A549 (cell line): ENCODE results near the gene EPOP. TPM values are rescaled to one million over a fixed set of nuclear protein-coding genes. Genes with fewer than 3 reads are reported as not detected.

Experiments
- ATAC-seq, 2 experiments: fragments of 200-7000 bp in 1 of 2; fragments of >200 bp in 1 of 2; cut with Nextera tagmentation in 1 of 2; cut with Tn5 transposase in 1 of 2; 3 replicates each; pipeline versions ENCODE4 v1.8.0 to v1.9.1; 2018 to 2020; ENCODE audit warnings: mild to moderate bottlenecking in 1 of 2, moderate library complexity in 1 of 2
- CTCF ChIA-PET: fragments of 300-600 bp; sonication (Branson Sonifier 250); formaldehyde crosslinking; extraction: SDS; loops from one replicate; lab custom pipeline; 2021; ENCODE audit warnings: antibody characterized with exemption, inconsistent platforms; lab: Yijun Ruan, JAX
- POLR2A ChIA-PET: fragments of 350-600 bp; formaldehyde crosslinking; extraction: SDS; loops from one replicate; lab custom pipeline; 2021; ENCODE audit warnings: antibody characterized with exemption, inconsistent platforms; lab: Yijun Ruan, JAX
- DNase-seq, 2 experiments: peaks; one replicate each; pipeline versions ENCODE4 v3.0.0 to v3.0.0-alpha.2; 2011 to 2016; ENCODE audit warnings: low read depth in 1 of 2, low spot score in 1 of 2
- FAIRE-seq: peaks from 2 replicates; lab custom pipeline; 2011; peaks lifted over from hg19 to GRCh38; lab: Jason Lieb, UNC
- H3K27ac ChIP-seq, 2 experiments: fragments of >200 bp; sonication (Bioruptor Twin); formaldehyde crosslinking; 3 replicates each; pipeline ENCODE4 v1.5.1; 2016 to 2017
- H3K4me1 ChIP-seq: fragments of >200 bp; sonication (Bioruptor Twin); formaldehyde crosslinking; 3 replicates; pipeline ENCODE4 v1.6.1; 2016
- H3K4me2 ChIP-seq: fragments of >200 bp; sonication (Bioruptor Twin); formaldehyde crosslinking; 3 replicates; pipeline ENCODE4 v1.6.1; 2016
- H3K4me3 ChIP-seq: fragments of >200 bp; sonication (Bioruptor Twin); formaldehyde crosslinking; 3 replicates; pipeline ENCODE4 v1.5.1; 2016
- H3K9me3 ChIP-seq: fragments of >200 bp; sonication (Bioruptor Twin); formaldehyde crosslinking; 3 replicates; pipeline ENCODE4 v1.6.1; 2016
- BCL3 ChIP-seq: fragments of >200 bp; sonication (Bioruptor Twin); formaldehyde crosslinking; IDR thresholded peaks from 3 replicates; pipeline ENCODE4 v1.6.1; 2016
- CBX2 ChIP-seq: fragments of 200-600 bp; sonication (generic); IDR thresholded peaks from 2 replicates; pipeline ENCODE4 v1.6.1; 2016; ENCODE audit warnings: low read depth, mild to moderate bottlenecking, borderline replicate concordance
- CEBPB ChIP-seq, 2 experiments: fragments of >200 bp in 1 of 2; sonication (Bioruptor Twin) in 1 of 2; formaldehyde crosslinking in 1 of 2; IDR thresholded peaks; 2 replicates each; pipeline ENCODE4 v1.6.1; 2012 to 2016
- CHD2 ChIP-seq: fragments of 150-350 bp; IDR thresholded peaks from 2 replicates; pipeline ENCODE4 v1.6.1; 2014; ENCODE audit warnings: low read length; ENCODE audit not compliant: partially characterized antibody
- E2F6 ChIP-seq: IDR thresholded peaks from 2 replicates; pipeline ENCODE4 v1.6.1; 2012; ENCODE audit warnings: low read depth, borderline replicate concordance
- EP300 ChIP-seq, 2 experiments: fragments of >200 bp; sonication (Bioruptor Twin); formaldehyde crosslinking; IDR thresholded peaks; 2 replicates in 1 of 2; 3 replicates in 1 of 2; pipeline ENCODE4 v1.6.1; 2016 to 2017
- ESRRA ChIP-seq: fragments of 150-350 bp; IDR thresholded peaks from 2 replicates; pipeline ENCODE4 v1.6.1; 2014; ENCODE audit warnings: mild to moderate bottlenecking, low read length, borderline replicate concordance
- FOSB ChIP-seq: fragments of 250-450 bp; sonication (Bioruptor Pico); IDR thresholded peaks from 2 replicates; pipeline ENCODE4 v1.5.0; 2020; ENCODE audit warnings: mild to moderate bottlenecking, moderate library complexity
- FOXS1 ChIP-seq: fragments of 250-450 bp; sonication (Bioruptor Pico); IDR thresholded peaks from 2 replicates; pipeline ENCODE4 v1.5.0; 2020; ENCODE audit warnings: mild to moderate bottlenecking, moderate library complexity
- GATA3 ChIP-seq: IDR thresholded peaks from 2 replicates; pipeline ENCODE4 v1.6.1; 2012; ENCODE audit warnings: borderline replicate concordance
- HOXA7 ChIP-seq: fragments of 250-450 bp; sonication (Bioruptor Pico); IDR thresholded peaks from 2 replicates; pipeline ENCODE4 v1.5.0; 2020; ENCODE audit warnings: mild to moderate bottlenecking, moderate library complexity
- HOXB13 ChIP-seq: fragments of 250-450 bp; sonication (Bioruptor Pico); IDR thresholded peaks from 2 replicates; pipeline ENCODE4 v1.5.0; 2020; ENCODE audit warnings: low read depth, mild to moderate bottlenecking, moderate library complexity
- HOXB5 ChIP-seq: fragments of 250-450 bp; sonication (Bioruptor Pico); IDR thresholded peaks from 2 replicates; pipeline ENCODE4 v1.5.0; 2020; ENCODE audit warnings: mild to moderate bottlenecking, moderate library complexity
- JUN ChIP-seq, 2 experiments: fragments of >200 bp; sonication (Bioruptor Twin); formaldehyde crosslinking; IDR thresholded peaks; 2 replicates in 1 of 2; 3 replicates in 1 of 2; pipeline ENCODE4 v1.6.1; 2016 to 2017
- JUNB ChIP-seq: fragments of >200 bp; sonication (Bioruptor Twin); formaldehyde crosslinking; IDR thresholded peaks from 2 replicates; pipeline ENCODE4 v1.6.1; 2016
- MAFK ChIP-seq: fragments of 450-650 bp; IDR thresholded peaks from 2 replicates; pipeline ENCODE4 v1.6.1; 2014; ENCODE audit not compliant: partially characterized antibody
- MYC ChIP-seq: IDR thresholded peaks from 2 replicates; pipeline ENCODE4 v1.6.1; 2012; ENCODE audit warnings: mild to moderate bottlenecking, inconsistent platforms, low read length, improper control_type of control experiment, borderline replicate concordance
- NFE2L2 ChIP-seq: fragments of 150-350 bp; conservative IDR thresholded peaks from 2 replicates; pipeline ENCODE4 v1.6.1; 2014; ENCODE audit warnings: low read length
- PBX3 ChIP-seq: IDR thresholded peaks from 2 replicates; pipeline ENCODE4 v1.6.1; 2012
- PHF8 ChIP-seq: fragments of 200-600 bp; sonication (generic); IDR thresholded peaks from 2 replicates; pipeline ENCODE4 v1.6.1; 2016; ENCODE audit warnings: low read depth, mild to moderate bottlenecking, antibody characterized with exemption, moderate library complexity, borderline replicate concordance
- POLR2AphosphoS2 ChIP-seq: conservative IDR thresholded peaks from 2 replicates; pipeline ENCODE4 v1.6.1; 2012; ENCODE audit warnings: low read length, improper control_type of control experiment, inconsistent platforms
- RAD21 ChIP-seq, 2 experiments: fragments of >200 bp in 1 of 2; sonication (Bioruptor Twin) in 1 of 2; formaldehyde crosslinking in 1 of 2; IDR thresholded peaks in 1 of 2; conservative IDR thresholded peaks in 1 of 2; 2 replicates in 1 of 2; 3 replicates in 1 of 2; pipeline ENCODE4 v1.6.1; 2012 to 2018; ENCODE audit warnings: inconsistent platforms in 1 of 2
- RARB ChIP-seq: fragments of 250-450 bp; sonication (Bioruptor Pico); IDR thresholded peaks from 2 replicates; pipeline ENCODE4 v1.8.0; 2021; ENCODE audit warnings: mild to moderate bottlenecking, moderate library complexity
- RCOR1 ChIP-seq: fragments of 150-350 bp; IDR thresholded peaks from 2 replicates; pipeline ENCODE4 v1.6.1; 2014; ENCODE audit warnings: antibody characterized with exemption, low read length, low read depth
- SMC3 ChIP-seq: fragments of >200 bp; sonication (Bioruptor Twin); formaldehyde crosslinking; IDR thresholded peaks from 3 replicates; pipeline ENCODE4 v1.6.1; 2018; ENCODE audit warnings: inconsistent platforms
- TFCP2L1 ChIP-seq: fragments of 250-450 bp; sonication (Bioruptor Pico); IDR thresholded peaks from 2 replicates; pipeline ENCODE4 v1.5.0; 2021; ENCODE audit warnings: mild to moderate bottlenecking
- WGBS: methylation state at CpG from one replicate; pipeline ENCODE4 v1.1.6; 2017; ENCODE audit errors: missing lambda C conversion rate; 5-methylcytosine and 5-hydroxymethylcytosine counted together
- polyA plus RNA-seq, 4 experiments: library from polyadenylated mRNA; depleted of rRNA in 3 of 4; stranded (reverse); fragments of >200 nt; fragmentation: RNase III in 1 of 4; extraction: RNeasy Plus Mini Kit Qiagen cat#74134 plus additional on column Dnase treatment in 1 of 4; gene quantifications; 2 replicates in 3 of 4; 3 replicates in 1 of 4; pipeline ENCODE4 v1.2.3, GENCODE V29; 2011 to 2017

Gene EPOP
- polyA plus RNA-seq, 2 of the 4 experiments (the other 2 are of a cell fraction), result 5.1 to 12.1 TPM

GRCh38 chr17:38672788-38673706, 1.7 kb downstream of the EPOP start:
- TF ChIP-seq E2F6, result no peak
- no peak for TF ChIP-seq JUN (IDR thresholded peaks at IDR 0.05)
- TF ChIP-seq GATA3, result no peak
- TF ChIP-seq BCL3, result no peak
- TF ChIP-seq PBX3, result no peak
- TF ChIP-seq POLR2AphosphoS2, result no peak
- no peak for TF ChIP-seq MAFK
- TF ChIP-seq EP300 (IDR thresholded peaks at IDR 0.05), result no peak
- TF ChIP-seq CEBPB (IDR thresholded peaks at IDR 0.05), result no peak
- TF ChIP-seq RCOR1, result no peak
- no peak for TF ChIP-seq RARB
- no peak for TF ChIP-seq HOXB13 (CRISPR knock-in tag)
- TF ChIP-seq CBX2, result no peak
- no peak for TF ChIP-seq FOXS1 (CRISPR knock-in tag)
- TF ChIP-seq TFCP2L1 (CRISPR knock-in tag), result no peak
- TF ChIP-seq, all 56 proteins: peak for 0
- no peaks in the 10 kb centered on the region for H3K9me3 ChIP-seq
- H3K27ac ChIP-seq, result peak overlapping the region in 1 of 2 experiments; percentile 92; a peak in 3 of 6 replicates
- DNase-seq (no peak), FAIRE-seq (no peak), ATAC-seq (no peak)
- WGBS, result 81% methylated on average over 38 of the region's 46 CpGs
- ChIA-PET CTCF (interaction anchor here (0.7 to 12.7 kb wide), 7 partner anchors 11 to 181 kb away, joined by 3 to 207 read pairs (median 13); partner anchors contain the start of gene SRCIN1), POLR2A (no interaction called here)
- peaks cover 41% of the 10 kb centered on the region for H3K4me1 ChIP-seq
- H3K4me3 ChIP-seq, result peak overlapping the region; percentile 75
- H3K4me2 ChIP-seq, result peak overlapping the region; percentile 88

- no peak overlapping the region for H3K4me3 ChIP-seq
- 88% methylated on average over 12 of the region's 12 CpGs for WGBS
- TF ChIP-seq ESRRA (no peak), BCL3 (no peak), CHD2 (no peak), E2F6 (no peak), FOSB (CRISPR knock-in tag) (no peak), TFCP2L1 (CRISPR knock-in tag) (no peak), HOXB5 (CRISPR knock-in tag) (no peak), GATA3 (no peak), EP300 (IDR thresholded peaks at IDR 0.05) (no peak), RAD21 (conservative IDR thresholded peaks at IDR 0.05 in 1 of 2, IDR thresholded peaks at IDR 0.05 in 1 of 2) (no peak), JUNB (no peak), NFE2L2 (no peak), MYC (no peak), SMC3 (no peak), HOXA7 (no peak), PHF8 (no peak)
- no peaks in the 10 kb centered on the region for H3K9me3 ChIP-seq
- ATAC-seq (no peak), FAIRE-seq (no peak), DNase-seq (no peak)
- ChIA-PET CTCF (interaction anchor here (0.9 to 13.8 kb wide), 9 partner anchors 10 to 180 kb away, joined by 3 to 207 read pairs (median 10); partner anchors contain the start of gene SRCIN1), POLR2A (interaction anchor here (0.5 kb wide), 1 partner anchor 194 kb away, joined by 3 read pairs; no protein-coding TSS in a partner anchor)
- peaks cover 38% of the 10 kb centered on the region for H3K4me1 ChIP-seq
- H3K4me2 ChIP-seq, result peak overlapping the region; percentile 88
- no peak overlapping the region for H3K27ac ChIP-seq
Observed at GRCh38 chr17:38671939-38672720, 2.6 kb downstream of the EPOP start.
